Endothelial cell of umbilical vein (primary cell): ENCODE results near the gene TUFM. TPM values are rescaled to one million over a fixed set of nuclear protein-coding genes. Genes with fewer than 3 reads are reported as not detected.

ENCODE experiments used
- BruUV-seq: library from RNA; stranded (reverse); fragments of 400-500 nt; replicated peaks from 2 replicates; lab custom pipeline; 2021; lab: Mats Ljungman, UMichigan
- CTCF ChIA-PET: fragments of 300-600, 350-600 bp; sonication (Branson Sonifier 250); formaldehyde crosslinking; loops from one replicate; lab custom pipeline; 2021; ENCODE audit warnings: antibody characterized with exemption, inconsistent platforms; lab: Charles Lee
- POLR2A ChIA-PET: fragments of 300-600, 350-600 bp; sonication (Branson Sonifier 250); formaldehyde crosslinking; loops from one replicate; lab custom pipeline; 2021; ENCODE audit warnings: antibody characterized with exemption, inconsistent platforms; lab: Charles Lee
- DNase-seq: peaks from one replicate; pipeline ENCODE4 v3.0.0-alpha.2; 2011; ENCODE audit warnings: low read depth, low spot score
- FAIRE-seq: peaks from 2 replicates; lab custom pipeline; 2011; peaks lifted over from hg19 to GRCh38; lab: Jason Lieb, UNC
- H2AFZ ChIP-seq: 2 replicates; pipeline ENCODE4 v1.6.0; 2012; ENCODE audit warnings: low read depth, low read length, control low read depth, inconsistent platforms
- H3K27ac ChIP-seq: 2 replicates; pipeline ENCODE4 v1.5.1; 2011; ENCODE audit warnings: low read depth, mild to moderate bottlenecking, control low read depth, low read length, moderate library complexity; ENCODE audit not compliant: insufficient read depth
- H3K27me3 ChIP-seq, 2 experiments: 2 replicates each; pipeline versions ENCODE4 v1.6.0 to v1.6.1; 2011; ENCODE audit warnings: low read length in 2 of 2, mixed read lengths in 1 of 2; ENCODE audit not compliant: control insufficient read depth in 2 of 2, insufficient read depth in 2 of 2
- H3K36me3 ChIP-seq, 2 experiments: 2 replicates in 1 of 2; 3 replicates in 1 of 2; pipeline ENCODE4 v1.5.1; 2011; ENCODE audit warnings: low read length in 2 of 2, mild to moderate bottlenecking in 1 of 2, moderate library complexity in 1 of 2; ENCODE audit not compliant: control insufficient read depth in 2 of 2, insufficient read depth in 2 of 2; ENCODE audit errors: extremely low read depth in 1 of 2
- H3K4me1 ChIP-seq: 3 replicates; pipeline ENCODE4 v1.5.1; 2011; ENCODE audit warnings: mild to moderate bottlenecking, low read length; ENCODE audit not compliant: control insufficient read depth, insufficient read depth; ENCODE audit errors: extremely low read depth
- H3K4me2 ChIP-seq: 2 replicates; pipeline ENCODE4 v1.6.1; 2011; ENCODE audit warnings: low read length, control low read depth, mixed read lengths; ENCODE audit not compliant: insufficient read depth
- H3K4me3 ChIP-seq, 3 experiments: fragments of 200-600 bp in 1 of 3; sonication (generic), shearing (Covaris generic) in 1 of 3; replicated peaks in 1 of 3; 2 replicates each; pipeline ENCODE4 v1.5.1; 2011 to 2016; ENCODE audit warnings: control low read depth in 3 of 3, low read length in 3 of 3, mild to moderate bottlenecking in 2 of 3, inconsistent platforms in 1 of 3, low read depth in 1 of 3, moderate library complexity in 1 of 3; ENCODE audit not compliant: insufficient read depth in 1 of 3
- H3K79me2 ChIP-seq: 2 replicates; pipeline ENCODE4 v1.6.0; 2012; ENCODE audit warnings: low read length, inconsistent platforms; ENCODE audit not compliant: control insufficient read depth, insufficient read depth
- H3K9ac ChIP-seq: replicated peaks from 2 replicates; pipeline ENCODE3; 2011; ENCODE audit warnings: low read length, control low read depth; ENCODE audit not compliant: insufficient read depth; ENCODE audit errors: extremely low read depth
- H3K9me1 ChIP-seq: replicated peaks from 3 replicates; pipeline ENCODE4 v1.6.0; 2011; ENCODE audit warnings: mild to moderate bottlenecking, low read length; ENCODE audit not compliant: control insufficient read depth, insufficient read depth; ENCODE audit errors: extremely low read depth
- H3K9me3 ChIP-seq: replicated peaks from 2 replicates; pipeline ENCODE4 v1.5.1; 2012; ENCODE audit warnings: low read length, inconsistent platforms; ENCODE audit not compliant: control insufficient read depth, insufficient read depth
- H4K20me1 ChIP-seq: replicated peaks from 2 replicates; pipeline ENCODE3; 2011; ENCODE audit warnings: mild to moderate bottlenecking, low read length; ENCODE audit not compliant: control insufficient read depth, insufficient read depth; ENCODE audit errors: extremely low read depth
- CTCF ChIP-seq, 2 donors: IDR thresholded peaks; 1 replicate in 1 of 2; 2 replicates in 1 of 2; pipeline ENCODE4 v1.5.1; 2011; ENCODE audit warnings: low read length in 2 of 2, mild to moderate bottlenecking in 2 of 2, moderate library complexity in 2 of 2, control low read depth in 1 of 2, inconsistent platforms in 1 of 2, low read depth in 1 of 2; ENCODE audit not compliant: insufficient read depth in 1 of 2; ENCODE audit errors: extremely low read depth in 1 of 2
- EZH2 ChIP-seq: IDR thresholded peaks from 2 replicates; pipeline ENCODE4 v1.6.1; 2012; ENCODE audit warnings: borderline replicate concordance, low read depth, mild to moderate bottlenecking, moderate library complexity, low read length, inconsistent platforms; ENCODE audit not compliant: severe bottlenecking
- FOS ChIP-seq: IDR thresholded peaks from 2 replicates; pipeline ENCODE4 v1.6.1; 2011; ENCODE audit warnings: mild to moderate bottlenecking, low read length, moderate library complexity, borderline replicate concordance; ENCODE audit not compliant: insufficient read depth
- GATA2 ChIP-seq: IDR thresholded peaks from 2 replicates; pipeline ENCODE4 v1.7.0; 2011; ENCODE audit warnings: low read depth, mild to moderate bottlenecking, moderate library complexity, mixed read lengths, low read length; ENCODE audit not compliant: insufficient read length, insufficient read depth
- MAX ChIP-seq: IDR thresholded peaks from 2 replicates; pipeline ENCODE4 v1.6.1; 2011; ENCODE audit not compliant: insufficient read depth, insufficient read length
- POLR2A ChIP-seq: IDR thresholded peaks from 2 replicates; pipeline ENCODE4 v1.6.1; 2012; ENCODE audit warnings: low read depth, mild to moderate bottlenecking, control low read depth, low read length
- POLR2AphosphoS5 ChIP-seq: IDR thresholded peaks from 2 replicates; pipeline ENCODE4 v1.6.1; 2012; ENCODE audit warnings: low read depth, mild to moderate bottlenecking, control low read depth, low read length, moderate library complexity; ENCODE audit not compliant: insufficient read depth
- dilution Hi-C: fragments of 300-500 bp; cut with MboI; formaldehyde crosslinking; loops from one replicate; pipeline ENCODE4 v1.15.0; 2019; ENCODE audit warnings: low sequenced_read_pairs; ENCODE audit not compliant: extremely low pct_ligation_motif_present
- intact Hi-C: fragments of 100-400 bp; cut with micrococcal nuclease; formaldehyde crosslinking; loops from one replicate; pipeline ENCODE4 v1.10.0; 2022
- polyA plus RNA-seq, 4 experiments: library from polyadenylated mRNA; depleted of rRNA in 3 of 4; stranded (reverse) in 3 of 4; unstranded in 1 of 4; fragments of >200 nt; gene quantifications; 2 replicates each; pipeline versions ENCODE4 v1.2.1 to v1.2.3, GENCODE V29; 2011 to 2012; ENCODE audit warnings: missing spikeins in 1 of 4
- total RNA-seq: library from RNA; stranded (reverse); gene quantifications from 2 replicates; pipeline ENCODE4 v1.2.3, GENCODE V29; 2021

TUFM gene
- total and polyA plus RNA-seq, 2 donors (not counting 3 experiments of a cell fraction or from before 2014, with no cell fraction given): 186 to 227 TPM

GRCh38 chr16:28875134-28876018 is 29.2 kb upstream of the TUFM start:
- FAIRE-seq: no peak
- no peaks in the 10 kb centered on the region for H3K79me2 ChIP-seq
- intact Hi-C loops (no loop called here), dilution Hi-C loops (no loop called here)
- H3K4me2 ChIP-seq: no peak overlapping the region
- no peak overlapping the region for H3K9ac ChIP-seq
- POLR2A ChIA-PET: interaction anchor here (1.0 kb wide), 1 partner anchor 12 kb away, joined by 3 read pairs; the partner anchor contains the start of gene SH2B1
- H3K27me3 ChIP-seq: no peaks in the 10 kb centered on the region
- H3K4me3 ChIP-seq: no peak overlapping the region
- H2AFZ ChIP-seq: no peak overlapping the region
- peaks cover 9% of the 10 kb centered on the region for H3K4me1 ChIP-seq
- no peak for DNase-seq
- BruUV-seq: no TSS peak
- CTCF ChIA-PET: interaction anchor here (0.9 to 5.3 kb wide), 5 partner anchors 10 to 98 kb away, joined by 3 to 55 read pairs (median 4); partner anchors contain the start of genes SH2B1 and TUFM
- peaks cover 7 to 23% of the 10 kb centered on the region in 2 experiments for H3K36me3 ChIP-seq
- no peak for TF ChIP-seq POLR2AphosphoS5
- no peak for TF ChIP-seq POLR2A
- no peak for TF ChIP-seq MAX
- TF ChIP-seq CTCF (IDR thresholded peaks at IDR 0.05; ENCODE audit: extremely low read depth in 1 of 2, insufficient read depth in 1 of 2, low read depth in 1 of 2, low read length in 2 of 2): no peak
- no peak for TF ChIP-seq EZH2
- TF ChIP-seq GATA2: no peak
- no peak for TF ChIP-seq FOS
- H4K20me1 ChIP-seq: no peaks in the 10 kb centered on the region
- H3K9me1 ChIP-seq: no peaks in the 10 kb centered on the region
- no peak overlapping the region for H3K27ac ChIP-seq
- H3K9me3 ChIP-seq: no peaks in the 10 kb centered on the region
